Astrocyte (in vitro differentiated cells and primary cell): ENCODE measurements around the gene UTP3. TPM values are rescaled to one million over a fixed set of nuclear protein-coding genes. Genes with fewer than 3 reads are reported as not detected.
"Not testable (repeated sequence)": the region's sequence is repeated elsewhere in the genome, so short reads cannot be mapped to it uniquely, and the experiment has no call there.

Source experiments
- DNase-seq: peaks from one replicate; pipeline ENCODE4 v3.0.0-alpha.2; 2010; ENCODE audit warnings: low read depth
- FAIRE-seq: peaks from 2 replicates; lab custom pipeline; 2011; peaks lifted over from hg19 to GRCh38; lab: Jason Lieb, UNC
- H2AFZ ChIP-seq: 2 replicates; pipeline ENCODE4 v1.6.0; 2012; ENCODE audit warnings: low read depth, low read length, inconsistent platforms
- H3K27ac ChIP-seq: 2 replicates; pipeline ENCODE4 v1.5.1; 2011; ENCODE audit warnings: low read depth, low read length, inconsistent platforms
- H3K27me3 ChIP-seq: 2 replicates; pipeline ENCODE4 v1.6.0; 2011; ENCODE audit warnings: low read length, inconsistent platforms; ENCODE audit not compliant: insufficient read depth
- H3K36me3 ChIP-seq: 2 replicates; pipeline ENCODE4 v1.5.1; 2011; ENCODE audit warnings: low read length, inconsistent platforms; ENCODE audit not compliant: insufficient read depth
- H3K4me1 ChIP-seq: 2 replicates; pipeline ENCODE4 v1.5.1; 2011; ENCODE audit warnings: low read length, inconsistent platforms; ENCODE audit not compliant: insufficient read depth
- H3K4me2 ChIP-seq: 2 replicates; pipeline ENCODE4 v1.6.0; 2012; ENCODE audit warnings: low read length, inconsistent platforms
- H3K4me3 ChIP-seq: 2 replicates; pipeline ENCODE4 v1.5.1; 2011; ENCODE audit warnings: low read depth, mild to moderate bottlenecking, low read length, inconsistent platforms; ENCODE audit not compliant: insufficient read depth
- H3K79me2 ChIP-seq: 2 replicates; pipeline ENCODE4 v1.6.0; 2012; ENCODE audit warnings: mild to moderate bottlenecking, low read length, inconsistent platforms; ENCODE audit not compliant: insufficient read depth
- H3K9ac ChIP-seq: 2 replicates; pipeline ENCODE4 v1.6.0; 2012; ENCODE audit warnings: mild to moderate bottlenecking, low read length, inconsistent platforms
- H3K9me3 ChIP-seq: 2 replicates; pipeline ENCODE4 v1.5.1; 2012; ENCODE audit warnings: low read depth, mild to moderate bottlenecking, low read length, inconsistent platforms; ENCODE audit not compliant: insufficient read depth
- H4K20me1 ChIP-seq: 2 replicates; pipeline ENCODE4 v1.6.0; 2012; ENCODE audit warnings: low read length, inconsistent platforms; ENCODE audit not compliant: insufficient read depth
- H3K27ac Mint-ChIP-seq: one replicate; pipeline ENCODE4 v1.8.0; 2021; ENCODE audit warnings: mild to moderate bottlenecking, mixed read lengths; ENCODE audit not compliant: unreplicated experiment
- H3K27me3 Mint-ChIP-seq: one replicate; pipeline ENCODE4 v1.8.0; 2021; ENCODE audit warnings: low read depth, mixed read lengths; ENCODE audit not compliant: unreplicated experiment
- H3K36me3 Mint-ChIP-seq: one replicate; pipeline ENCODE4 v1.8.0; 2021; ENCODE audit warnings: low read depth, mixed read lengths; ENCODE audit not compliant: unreplicated experiment
- H3K4me1 Mint-ChIP-seq: one replicate; pipeline ENCODE4 v1.8.0; 2021; ENCODE audit warnings: low read depth, mixed read lengths; ENCODE audit not compliant: unreplicated experiment
- H3K4me3 Mint-ChIP-seq: one replicate; pipeline ENCODE4 v1.8.0; 2021; ENCODE audit warnings: mild to moderate bottlenecking, moderate library complexity, mixed read lengths; ENCODE audit not compliant: unreplicated experiment
- H3K9me3 Mint-ChIP-seq: one replicate; pipeline ENCODE4 v1.8.0; 2021; ENCODE audit warnings: mild to moderate bottlenecking, mixed read lengths; ENCODE audit not compliant: unreplicated experiment
- EZH2 ChIP-seq: IDR thresholded peaks from 2 replicates; pipeline ENCODE4 v1.6.1; 2012; ENCODE audit warnings: mild to moderate bottlenecking, low read length, inconsistent platforms; ENCODE audit not compliant: insufficient read depth
- total RNA-seq: library from RNA; stranded (reverse); gene quantifications from 2 replicates; pipeline ENCODE4 v1.2.1, GENCODE V29; 2021
- TF ChIP-seq, protein P1 (sequence below): IDR thresholded peaks from 2 replicates; pipeline ENCODE4 v1.5.1; 2011; ENCODE audit warnings: low read depth, mild to moderate bottlenecking, inconsistent platforms, low read length, moderate library complexity; ENCODE audit not compliant: insufficient read depth

The UTP3 gene
- total RNA-seq, 1 donor from 2014 or later: 37.0 TPM

- Histone ChIP-seq H3K79me2 (peaks cover 44% of the 10 kb centered on the region), H3K27me3 (no peaks in the 10 kb centered on the region), H3K4me3 (peak overlapping the region; percentile 98), H3K9me3 (no peaks in the 10 kb centered on the region), H3K4me2 (peak overlapping the region; percentile 98), H3K4me1 (peaks cover 22% of the 10 kb centered on the region), H3K36me3 (peaks cover 5% of the 10 kb centered on the region), H3K9ac (peak overlapping the region; percentile 97), H3K27ac (peak overlapping the region; percentile 85), H4K20me1 (peaks cover 34% of the 10 kb centered on the region), H2AFZ (peak overlapping the region; percentile 80)
- Mint-ChIP-seq H3K9me3 (no peaks in the 10 kb centered on the region), H3K27me3 (no peaks in the 10 kb centered on the region), H3K27ac (peak overlapping the region; percentile 97), H3K4me3 (peak overlapping the region; percentile 100), H3K4me1 (peaks cover 20% of the 10 kb centered on the region), H3K36me3 (peaks cover 7% of the 10 kb centered on the region)
- no peak for TF ChIP-seq EZH2
- TF ChIP-seq, protein P1, sequence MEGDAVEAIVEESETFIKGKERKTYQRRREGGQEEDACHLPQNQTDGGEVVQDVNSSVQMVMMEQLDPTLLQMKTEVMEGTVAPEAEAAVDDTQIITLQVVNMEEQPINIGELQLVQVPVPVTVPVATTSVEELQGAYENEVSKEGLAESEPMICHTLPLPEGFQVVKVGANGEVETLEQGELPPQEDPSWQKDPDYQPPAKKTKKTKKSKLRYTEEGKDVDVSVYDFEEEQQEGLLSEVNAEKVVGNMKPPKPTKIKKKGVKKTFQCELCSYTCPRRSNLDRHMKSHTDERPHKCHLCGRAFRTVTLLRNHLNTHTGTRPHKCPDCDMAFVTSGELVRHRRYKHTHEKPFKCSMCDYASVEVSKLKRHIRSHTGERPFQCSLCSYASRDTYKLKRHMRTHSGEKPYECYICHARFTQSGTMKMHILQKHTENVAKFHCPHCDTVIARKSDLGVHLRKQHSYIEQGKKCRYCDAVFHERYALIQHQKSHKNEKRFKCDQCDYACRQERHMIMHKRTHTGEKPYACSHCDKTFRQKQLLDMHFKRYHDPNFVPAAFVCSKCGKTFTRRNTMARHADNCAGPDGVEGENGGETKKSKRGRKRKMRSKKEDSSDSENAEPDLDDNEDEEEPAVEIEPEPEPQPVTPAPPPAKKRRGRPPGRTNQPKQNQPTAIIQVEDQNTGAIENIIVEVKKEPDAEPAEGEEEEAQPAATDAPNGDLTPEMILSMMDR: no peak
- FAIRE-seq: no peak
- no peak for DNase-seq
Observed at GRCh38 chr4:70688795-70689231, 481 bp downstream of the UTP3 start.

DNA sequence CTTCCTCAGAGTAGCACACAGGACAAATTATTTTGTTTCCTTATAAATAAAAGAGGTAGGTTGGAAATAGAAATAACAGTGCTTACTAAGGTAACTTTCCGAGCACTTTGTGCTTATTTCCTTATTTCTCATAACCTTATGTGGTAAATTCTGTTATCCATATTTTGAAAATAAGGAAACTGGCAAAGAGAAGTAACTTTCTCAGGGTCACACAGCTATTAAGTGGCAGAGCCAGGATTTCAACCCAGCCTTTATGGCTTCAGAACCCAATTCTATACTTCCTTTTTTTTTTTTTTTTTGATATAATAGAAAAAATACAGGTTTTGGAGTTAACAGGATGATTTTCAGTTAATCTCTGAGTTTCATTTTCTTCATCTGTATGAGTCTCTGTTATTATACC lies 3.3 kb downstream of the UTP3 start:
- Mint-ChIP-seq H3K4me3 (no peak overlapping the region), H3K36me3 (peaks cover 7% of the 10 kb centered on the region), H3K4me1 (peaks cover 20% of the 10 kb centered on the region), H3K27me3 (no peaks in the 10 kb centered on the region), H3K9me3 (no peaks in the 10 kb centered on the region), H3K27ac (no peak overlapping the region)
- DNase-seq (no peak), FAIRE-seq (no peak)
- Histone ChIP-seq H4K20me1 (peaks cover 34% of the 10 kb centered on the region), H3K9me3 (no peaks in the 10 kb centered on the region), H3K9ac (no peak overlapping the region), H3K4me3 (no peak overlapping the region), H3K36me3 (peaks cover 5% of the 10 kb centered on the region), H3K4me2 (peak overlapping the region; percentile 61), H3K4me1 (peaks cover 22% of the 10 kb centered on the region), H2AFZ (no peak overlapping the region), H3K79me2 (peaks cover 44% of the 10 kb centered on the region), H3K27ac (no peak overlapping the region), H3K27me3 (no peaks in the 10 kb centered on the region)
- TF ChIP-seq EZH2: no peak
- TF ChIP-seq, protein P1: no peak

DNA sequence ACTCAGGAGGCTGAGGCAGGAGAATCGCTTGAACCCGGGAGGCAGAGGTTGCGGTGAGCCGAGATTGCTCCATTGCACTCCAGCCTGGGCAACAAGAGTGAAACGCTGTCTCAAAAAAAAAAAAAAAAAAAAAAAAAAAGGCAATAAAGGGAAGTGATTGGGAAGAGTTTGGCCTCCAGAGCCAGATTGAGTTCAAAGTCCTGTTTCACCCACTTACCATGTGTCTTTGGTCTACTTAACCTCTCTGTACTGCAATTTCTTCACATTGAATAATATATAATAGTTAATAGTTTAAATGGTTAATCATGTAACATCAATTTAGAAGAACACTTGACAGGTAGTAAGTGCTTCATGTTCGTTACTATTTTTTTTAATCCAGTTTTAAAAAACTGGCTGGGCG lies 6.3 kb downstream of the UTP3 start:
- H3K4me2 ChIP-seq, FAIRE-seq, H3K27me3 Mint-ChIP-seq, H3K27ac ChIP-seq, H3K4me3 ChIP-seq, DNase-seq, H2AFZ ChIP-seq, H3K36me3 Mint-ChIP-seq, H3K9me3 ChIP-seq, H3K4me3 Mint-ChIP-seq, H3K9me3 Mint-ChIP-seq, H3K36me3 ChIP-seq, H3K27ac Mint-ChIP-seq, H3K27me3 ChIP-seq, H3K9ac ChIP-seq: not testable (repeated sequence)
- peaks cover 13% of the 10 kb centered on the region for H3K4me1 ChIP-seq
- H4K20me1 ChIP-seq: peaks cover 23% of the 10 kb centered on the region
- peaks cover 31% of the 10 kb centered on the region for H3K79me2 ChIP-seq
- peaks cover 13% of the 10 kb centered on the region for H3K4me1 Mint-ChIP-seq

DNA sequence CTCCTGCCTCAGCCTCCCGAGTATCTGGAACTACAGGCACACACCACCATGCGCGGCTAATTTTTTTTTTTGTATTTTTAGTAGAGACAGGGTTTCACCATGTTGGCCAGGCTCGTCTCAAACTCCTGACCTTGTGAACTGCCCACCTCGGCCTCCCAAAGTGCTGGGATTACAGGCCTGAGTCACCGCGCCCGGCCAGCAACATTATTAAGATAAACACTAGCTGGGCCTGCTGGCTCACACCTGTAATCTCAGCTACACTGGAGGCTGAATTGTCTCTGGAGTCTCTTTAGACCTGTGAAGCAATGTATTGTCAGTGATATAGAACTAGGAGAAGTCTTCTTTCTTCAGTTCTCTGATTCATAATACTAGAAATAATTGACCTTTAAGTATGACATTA lies 10.1 kb downstream of the UTP3 start:
- H3K79me2 ChIP-seq, H3K4me2 ChIP-seq, H3K27me3 ChIP-seq, H3K9ac ChIP-seq, FAIRE-seq, H3K27me3 Mint-ChIP-seq, H3K36me3 Mint-ChIP-seq, H3K9me3 ChIP-seq, H4K20me1 ChIP-seq, H3K4me3 Mint-ChIP-seq, H3K27ac ChIP-seq, H2AFZ ChIP-seq, DNase-seq, H3K4me3 ChIP-seq, H3K9me3 Mint-ChIP-seq, H3K27ac Mint-ChIP-seq, H3K36me3 ChIP-seq, H3K4me1 ChIP-seq, H3K4me1 Mint-ChIP-seq: not testable (repeated sequence)
